Measurements from ENCODE around the gene C3orf22. TPM values are rescaled to one million over a fixed set of nuclear protein-coding genes. Genes with fewer than 3 reads are reported as not detected.

C3orf22 gene
- total RNA-seq, 3 donors from 2014 or later (not counting 1 experiment from before 2014, with no cell fraction given): not detected

DNA sequence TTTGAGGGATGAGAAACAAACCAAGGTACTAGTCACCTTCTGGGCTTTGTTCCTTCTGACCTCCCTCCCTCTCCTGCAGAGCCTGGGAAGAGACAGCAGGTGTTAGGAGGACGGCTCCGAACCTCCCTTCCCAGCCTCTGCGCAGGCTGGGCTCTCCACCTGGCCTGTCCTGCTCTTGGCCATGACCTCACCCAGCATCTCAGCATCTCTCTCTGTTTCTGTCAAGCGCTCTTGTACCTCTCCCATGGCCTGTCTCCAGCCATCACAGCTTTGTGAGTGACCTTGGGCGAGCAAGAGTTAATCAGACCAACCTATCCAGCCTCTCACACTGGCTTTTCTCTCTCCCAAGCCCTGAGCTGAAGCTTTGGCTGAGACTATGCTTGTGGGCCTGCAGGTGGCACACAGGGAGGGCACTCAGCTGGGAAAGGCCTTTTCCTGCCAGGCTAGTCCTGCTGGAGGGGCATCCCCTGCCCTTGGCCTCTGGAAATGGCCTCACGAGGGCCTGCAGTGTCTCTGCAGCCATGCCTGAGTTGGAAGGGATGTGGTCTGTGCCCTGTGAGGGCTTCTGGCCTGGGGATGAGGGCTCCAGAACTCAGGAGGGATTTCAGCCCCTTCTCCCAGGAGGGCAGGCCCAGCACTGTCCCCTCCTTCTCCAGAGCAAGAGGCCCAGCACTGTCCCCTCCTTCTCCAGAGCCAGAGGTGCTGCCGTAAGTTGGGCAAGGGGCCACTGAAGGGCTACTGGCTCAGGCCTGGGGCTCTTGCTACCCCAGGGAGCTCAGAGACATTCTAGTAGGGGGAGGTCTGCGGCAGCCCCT, 32.7 kb downstream of the C3orf22 start:
- Histone ChIP-seq H3K4me1 (ENCODE audit: control insufficient read depth, insufficient read depth, low read length) (peaks cover 32% of the 10 kb centered on the region), H3K27me3 (ENCODE audit: control insufficient read depth, insufficient read depth, low read length) (peaks cover 3% of the 10 kb centered on the region), H3K36me3 (ENCODE audit: control insufficient read depth, insufficient read depth, low read length) (no peaks in the 10 kb centered on the region), H3K9me3 (ENCODE audit: control insufficient read depth, insufficient read depth, low read length) (no peaks in the 10 kb centered on the region), H3K27ac (ENCODE audit: low read length) (no peak overlapping the region), H3K4me3 (ENCODE audit: low read length) (no peak overlapping the region)
- Mint-ChIP-seq H3K4me3 (no peak overlapping the region), H3K9me3 (no peaks in the 10 kb centered on the region), H3K27ac (no peak overlapping the region), H3K36me3 (no peaks in the 10 kb centered on the region), H3K27me3 (ENCODE audit: low read depth in 2 of 2) (peaks cover 0 to 11% of the 10 kb centered on the region in 2 donors), H3K4me1 (peaks cover 0 to 10% of the 10 kb centered on the region in 2 donors)
- intact Hi-C loops (cut with micrococcal nuclease): loop anchor here (10.0 kb wide), 1 partner anchor 929 kb away; no protein-coding TSS in a partner anchor
- 88% methylated on average over 8 of the region's 8 CpGs for WGBS (ENCODE audit: insufficient coverage)
- ATAC-seq (no peak), DNase-seq (no peak)
- TF ChIP-seq, protein P1, sequence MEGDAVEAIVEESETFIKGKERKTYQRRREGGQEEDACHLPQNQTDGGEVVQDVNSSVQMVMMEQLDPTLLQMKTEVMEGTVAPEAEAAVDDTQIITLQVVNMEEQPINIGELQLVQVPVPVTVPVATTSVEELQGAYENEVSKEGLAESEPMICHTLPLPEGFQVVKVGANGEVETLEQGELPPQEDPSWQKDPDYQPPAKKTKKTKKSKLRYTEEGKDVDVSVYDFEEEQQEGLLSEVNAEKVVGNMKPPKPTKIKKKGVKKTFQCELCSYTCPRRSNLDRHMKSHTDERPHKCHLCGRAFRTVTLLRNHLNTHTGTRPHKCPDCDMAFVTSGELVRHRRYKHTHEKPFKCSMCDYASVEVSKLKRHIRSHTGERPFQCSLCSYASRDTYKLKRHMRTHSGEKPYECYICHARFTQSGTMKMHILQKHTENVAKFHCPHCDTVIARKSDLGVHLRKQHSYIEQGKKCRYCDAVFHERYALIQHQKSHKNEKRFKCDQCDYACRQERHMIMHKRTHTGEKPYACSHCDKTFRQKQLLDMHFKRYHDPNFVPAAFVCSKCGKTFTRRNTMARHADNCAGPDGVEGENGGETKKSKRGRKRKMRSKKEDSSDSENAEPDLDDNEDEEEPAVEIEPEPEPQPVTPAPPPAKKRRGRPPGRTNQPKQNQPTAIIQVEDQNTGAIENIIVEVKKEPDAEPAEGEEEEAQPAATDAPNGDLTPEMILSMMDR (IDR thresholded peaks at IDR 0.05): no peak

DNA sequence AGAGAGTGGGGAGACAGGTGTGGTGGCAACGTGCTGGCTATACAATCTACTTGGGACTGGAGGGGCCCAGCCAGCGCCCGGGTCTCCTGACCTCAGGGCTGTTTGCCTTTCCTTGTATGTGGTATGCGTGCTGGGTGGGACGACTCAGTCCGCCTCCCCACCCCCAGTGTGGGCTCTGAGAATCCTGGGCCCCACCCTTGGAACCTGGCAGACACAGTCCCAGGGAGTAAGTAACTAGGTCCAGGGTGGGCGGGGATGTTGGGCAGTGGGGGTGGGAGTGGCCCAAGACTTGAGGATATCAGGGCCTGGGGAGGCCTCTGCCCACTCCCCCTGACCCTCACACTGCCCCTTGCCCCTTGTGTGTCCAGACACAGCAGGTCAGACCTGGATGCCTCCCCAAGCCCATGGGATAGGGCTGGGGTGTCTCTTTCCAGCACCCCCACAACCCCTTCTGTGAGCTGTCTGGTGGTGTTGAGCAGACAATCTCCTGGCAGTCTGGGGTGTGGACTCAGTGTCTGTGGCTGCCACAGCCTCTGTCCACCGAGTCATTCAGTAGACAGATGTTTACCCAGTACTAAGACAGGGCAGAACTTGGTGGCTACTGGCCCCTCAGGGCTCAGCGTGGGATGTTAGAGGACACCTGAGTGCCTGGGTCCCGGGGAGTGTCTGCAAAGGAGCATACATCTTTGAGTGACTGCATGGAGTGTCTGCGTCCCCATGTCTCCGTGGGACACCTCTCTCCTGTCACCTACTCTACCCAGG, 33.5 kb downstream of the C3orf22 start:
- no peak for DNase-seq
- no peaks in the 10 kb centered on the region for H3K9me3 ChIP-seq (ENCODE audit: control insufficient read depth, insufficient read depth, low read length)
- WGBS (ENCODE audit: insufficient coverage): 90% methylated on average over 11 of the region's 12 CpGs
- H3K4me3 Mint-ChIP-seq: no peak overlapping the region
- peaks cover 0 to 11% of the 10 kb centered on the region in 2 donors for H3K27me3 Mint-ChIP-seq (ENCODE audit: low read depth in 2 of 2)
- no peak for ATAC-seq
- no peak overlapping the region for H3K4me3 ChIP-seq (ENCODE audit: low read length)
- peaks cover 0 to 6% of the 10 kb centered on the region in 2 donors for H3K4me1 Mint-ChIP-seq
- no peak overlapping the region for H3K27ac Mint-ChIP-seq
- intact Hi-C loops (cut with micrococcal nuclease): loop anchor here (10.0 kb wide), 1 partner anchor 930 kb away; no protein-coding TSS in a partner anchor
- H3K36me3 ChIP-seq (ENCODE audit: control insufficient read depth, insufficient read depth, low read length): no peaks in the 10 kb centered on the region
- no peaks in the 10 kb centered on the region for H3K9me3 Mint-ChIP-seq
- no peaks in the 10 kb centered on the region for H3K36me3 Mint-ChIP-seq
- TF ChIP-seq, protein P1 (IDR thresholded peaks at IDR 0.05): no peak
- H3K4me1 ChIP-seq (ENCODE audit: control insufficient read depth, insufficient read depth, low read length): peaks cover 24% of the 10 kb centered on the region
- H3K27ac ChIP-seq (ENCODE audit: low read length): no peak overlapping the region
- H3K27me3 ChIP-seq (ENCODE audit: control insufficient read depth, insufficient read depth, low read length): peaks cover 3% of the 10 kb centered on the region

DNA sequence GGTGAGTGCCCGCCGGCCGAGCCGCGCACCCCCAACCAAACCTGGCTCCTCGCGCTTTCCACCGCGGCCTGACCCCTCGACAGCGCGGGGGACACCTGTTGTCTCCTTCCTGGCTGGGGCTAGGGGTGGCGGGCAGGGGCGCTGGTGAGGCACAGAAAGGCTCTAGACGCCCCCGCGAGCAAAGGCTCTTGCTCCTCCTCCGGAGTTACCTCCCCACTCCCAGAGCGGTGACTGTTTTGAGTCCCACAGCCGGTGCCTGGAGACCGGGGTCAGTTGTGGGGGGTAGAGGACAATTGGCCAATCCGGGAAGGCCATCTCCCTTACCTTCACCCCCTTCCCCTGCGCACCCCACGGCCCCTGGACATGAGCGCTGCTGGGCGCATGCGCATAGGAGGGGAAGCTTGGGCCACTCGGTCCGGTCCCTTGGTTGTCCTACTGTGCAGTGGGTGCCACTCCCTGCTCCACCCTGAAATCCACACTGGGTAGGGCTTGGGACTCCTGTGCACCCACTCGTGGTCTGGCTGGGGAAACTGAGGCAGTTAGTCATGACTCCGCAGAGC, 34.2 kb downstream of the C3orf22 start:
- peaks cover 3% of the 10 kb centered on the region for H3K27me3 ChIP-seq (ENCODE audit: control insufficient read depth, insufficient read depth, low read length)
- H3K36me3 ChIP-seq (ENCODE audit: control insufficient read depth, insufficient read depth, low read length): no peaks in the 10 kb centered on the region
- Mint-ChIP-seq H3K27ac (no peak overlapping the region), H3K4me3 (no peak overlapping the region), H3K4me1 (peaks cover 0 to 5% of the 10 kb centered on the region in 2 donors), H3K36me3 (no peaks in the 10 kb centered on the region), H3K9me3 (no peaks in the 10 kb centered on the region), H3K27me3 (ENCODE audit: low read depth in 2 of 2) (peaks cover 0 to 12% of the 10 kb centered on the region in 2 donors)
- H3K9me3 ChIP-seq (ENCODE audit: control insufficient read depth, insufficient read depth, low read length): no peaks in the 10 kb centered on the region
- DNase-seq: no peak
- no peak overlapping the region for H3K4me3 ChIP-seq (ENCODE audit: low read length)
- 7% methylated on average over 27 of the region's 31 CpGs for WGBS (ENCODE audit: insufficient coverage)
- no peak for ATAC-seq
- intact Hi-C loops (cut with micrococcal nuclease): loop anchor here (5.0 to 10.0 kb wide), 4 partner anchors 88 to 1023 kb away; partner anchors contain the start of gene PLXNA1
- TF ChIP-seq, protein P1 (IDR thresholded peaks at IDR 0.05): no peak
- peaks cover 16% of the 10 kb centered on the region for H3K4me1 ChIP-seq (ENCODE audit: control insufficient read depth, insufficient read depth, low read length)
- no peak overlapping the region for H3K27ac ChIP-seq (ENCODE audit: low read length)
